Smooth muscle cell (in vitro differentiated cells): ENCODE data around the gene SMDT1. TPM values are rescaled to one million over a fixed set of nuclear protein-coding genes. Genes with fewer than 3 reads are reported as not detected.

Experiments
- DNase-seq: peaks from one replicate; lab custom pipeline; 2025; ENCODE audit not compliant: unreplicated experiment; lab: John Stamatoyannopoulos, UW
- H2AFZ ChIP-seq: fragments of 200-600 bp; sonication (generic); 2 replicates; pipeline ENCODE4 v1.6.0; 2016; ENCODE audit warnings: antibody characterized with exemption, low read depth, mild to moderate bottlenecking
- H3F3A ChIP-seq: fragments of 200-600 bp; sonication (generic); 2 replicates; pipeline ENCODE4 v1.6.0; 2017; ENCODE audit warnings: antibody characterized with exemption, low read depth
- H3K27ac ChIP-seq: fragments of 200-600 bp; sonication (generic); 2 replicates; pipeline ENCODE4 v1.5.1; 2016; ENCODE audit warnings: low read depth, mild to moderate bottlenecking
- H3K27me3 ChIP-seq: fragments of 200-600 bp; sonication (generic); 2 replicates; pipeline ENCODE4 v1.6.1; 2016; ENCODE audit warnings: low read depth, mild to moderate bottlenecking
- H3K36me3 ChIP-seq: fragments of 200-600 bp; sonication (generic); 2 replicates; pipeline ENCODE4 v1.5.1; 2016; ENCODE audit warnings: low read depth
- H3K4me1 ChIP-seq: fragments of 200-600 bp; sonication (generic); 2 replicates; pipeline ENCODE4 v1.5.1; 2016; ENCODE audit warnings: low read depth
- H3K4me2 ChIP-seq: fragments of 200-600 bp; sonication (generic); 2 replicates; pipeline ENCODE4 v1.6.0; 2016; ENCODE audit warnings: mild to moderate bottlenecking
- H3K4me3 ChIP-seq: fragments of 200-600 bp; sonication (generic); 2 replicates; pipeline ENCODE4 v1.5.1; 2016; ENCODE audit warnings: mild to moderate bottlenecking
- H3K79me2 ChIP-seq: fragments of 200-600 bp; sonication (generic); 2 replicates; pipeline ENCODE4 v1.6.0; 2016; ENCODE audit warnings: low read depth, mild to moderate bottlenecking
- H3K9ac ChIP-seq: fragments of 200-600 bp; sonication (generic); 2 replicates; pipeline ENCODE4 v1.6.0; 2016; ENCODE audit warnings: low read depth
- H3K9me3 ChIP-seq: fragments of 200-600 bp; sonication (generic); replicated peaks from 2 replicates; pipeline ENCODE4 v1.5.1; 2016; ENCODE audit warnings: low read depth
- H4K20me1 ChIP-seq: fragments of 200-600 bp; sonication (generic); 2 replicates; pipeline ENCODE4 v1.6.0; 2016; ENCODE audit warnings: low read depth
- WGBS: methylation state at CpG from one replicate; pipeline ENCODE4 v1.1.7; 2016; ENCODE audit warnings: low lambda C conversion rate; 5-methylcytosine and 5-hydroxymethylcytosine counted together
- polyA plus RNA-seq: library from polyadenylated mRNA; unstranded; fragments of >200 nt; fragmentation: Nextera tagmentation; extraction: Ambion mirVana; gene quantifications from 2 replicates; pipeline ENCODE4 v1.2.1, GENCODE V29; 2016
- total RNA-seq: library from RNA; depleted of rRNA; stranded (reverse); fragments of >200 nt; gene quantifications from 2 replicates; pipeline ENCODE4 v1.2.3, GENCODE V29; 2014
- TF ChIP-seq, protein P1 (sequence below): fragments of 200-600 bp; sonication (generic); IDR thresholded peaks from 2 replicates; pipeline ENCODE4 v1.5.1; 2017; ENCODE audit warnings: borderline replicate concordance, mild to moderate bottlenecking, antibody characterized with exemption; ENCODE audit not compliant: insufficient read depth, poor library complexity, severe bottlenecking

SMDT1 gene
- total and polyA plus RNA-seq, 2 experiments from 2014 or later: 4.4 to 57.9 TPM

DNA sequence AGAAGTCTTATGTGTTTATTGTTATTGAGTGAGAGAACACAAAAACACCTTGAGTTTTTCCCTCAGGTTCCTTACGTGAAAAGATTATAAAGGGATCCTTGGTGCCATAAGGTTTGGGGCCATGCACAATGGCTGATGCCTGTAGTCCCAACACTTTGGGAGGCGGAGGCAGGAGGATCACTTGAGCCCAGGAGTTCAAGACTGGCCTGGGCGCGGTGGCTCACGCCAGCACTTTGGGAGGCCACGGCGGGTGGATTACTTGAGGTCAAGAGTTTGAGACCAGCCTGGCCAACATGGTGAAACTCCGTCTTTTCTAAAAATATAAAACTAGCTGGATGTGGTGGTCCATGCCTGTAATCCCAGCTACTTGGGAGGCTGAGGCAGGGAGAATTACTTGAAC is 5.4 kb downstream of the SMDT1 start:
- H3K36me3 ChIP-seq: no peaks in the 10 kb centered on the region
- no peak for DNase-seq
- H3K4me1 ChIP-seq: peaks cover 9% of the 10 kb centered on the region
- TF ChIP-seq, protein P1, sequence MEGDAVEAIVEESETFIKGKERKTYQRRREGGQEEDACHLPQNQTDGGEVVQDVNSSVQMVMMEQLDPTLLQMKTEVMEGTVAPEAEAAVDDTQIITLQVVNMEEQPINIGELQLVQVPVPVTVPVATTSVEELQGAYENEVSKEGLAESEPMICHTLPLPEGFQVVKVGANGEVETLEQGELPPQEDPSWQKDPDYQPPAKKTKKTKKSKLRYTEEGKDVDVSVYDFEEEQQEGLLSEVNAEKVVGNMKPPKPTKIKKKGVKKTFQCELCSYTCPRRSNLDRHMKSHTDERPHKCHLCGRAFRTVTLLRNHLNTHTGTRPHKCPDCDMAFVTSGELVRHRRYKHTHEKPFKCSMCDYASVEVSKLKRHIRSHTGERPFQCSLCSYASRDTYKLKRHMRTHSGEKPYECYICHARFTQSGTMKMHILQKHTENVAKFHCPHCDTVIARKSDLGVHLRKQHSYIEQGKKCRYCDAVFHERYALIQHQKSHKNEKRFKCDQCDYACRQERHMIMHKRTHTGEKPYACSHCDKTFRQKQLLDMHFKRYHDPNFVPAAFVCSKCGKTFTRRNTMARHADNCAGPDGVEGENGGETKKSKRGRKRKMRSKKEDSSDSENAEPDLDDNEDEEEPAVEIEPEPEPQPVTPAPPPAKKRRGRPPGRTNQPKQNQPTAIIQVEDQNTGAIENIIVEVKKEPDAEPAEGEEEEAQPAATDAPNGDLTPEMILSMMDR: no peak
- H3K27ac ChIP-seq: no peak overlapping the region
- no peaks in the 10 kb centered on the region for H3K9me3 ChIP-seq
- H3F3A ChIP-seq: peaks cover 13% of the 10 kb centered on the region
- peaks cover 46% of the 10 kb centered on the region for H3K79me2 ChIP-seq
- H3K4me3 ChIP-seq: no peak overlapping the region
- WGBS: over 99% methylated on average over 8 of the region's 8 CpGs
- H3K9ac ChIP-seq: no peak overlapping the region
- H3K27me3 ChIP-seq: no peaks in the 10 kb centered on the region
- H3K4me2 ChIP-seq: no peak overlapping the region
- peaks cover 17% of the 10 kb centered on the region for H4K20me1 ChIP-seq
- no peak overlapping the region for H2AFZ ChIP-seq

DNA sequence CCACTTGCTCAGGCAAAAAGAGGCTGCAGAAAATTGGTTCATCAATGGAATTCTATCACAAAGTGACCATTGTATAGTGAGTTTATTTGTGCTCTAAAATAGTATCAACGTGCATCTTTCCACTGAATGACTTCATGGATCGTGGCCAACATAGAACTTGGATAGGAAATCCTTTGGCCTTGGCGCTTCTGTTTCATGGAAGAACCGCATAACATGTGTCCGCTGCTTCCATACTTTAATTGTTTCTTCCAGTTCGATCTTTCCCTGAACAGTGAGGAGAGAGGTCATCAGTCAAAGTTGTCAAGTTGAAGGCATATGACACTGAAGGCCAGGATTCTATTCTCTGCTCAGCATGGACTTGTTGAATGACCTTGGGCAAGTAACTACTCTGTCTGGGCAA is 6.6 kb downstream of the SMDT1 start:
- Histone ChIP-seq H3K79me2 (peaks cover 49% of the 10 kb centered on the region), H3K9ac (no peak overlapping the region), H4K20me1 (peaks cover 17% of the 10 kb centered on the region), H3F3A (peaks cover 6% of the 10 kb centered on the region), H2AFZ (no peak overlapping the region), H3K4me3 (no peak overlapping the region), H3K9me3 (no peaks in the 10 kb centered on the region), H3K36me3 (no peaks in the 10 kb centered on the region), H3K4me1 (peaks cover 5% of the 10 kb centered on the region), H3K27me3 (no peaks in the 10 kb centered on the region), H3K27ac (no peak overlapping the region), H3K4me2 (no peak overlapping the region)
- DNase-seq: no peak
- WGBS: 96% methylated on average over 6 of the region's 6 CpGs
- TF ChIP-seq, protein P1: no peak

DNA sequence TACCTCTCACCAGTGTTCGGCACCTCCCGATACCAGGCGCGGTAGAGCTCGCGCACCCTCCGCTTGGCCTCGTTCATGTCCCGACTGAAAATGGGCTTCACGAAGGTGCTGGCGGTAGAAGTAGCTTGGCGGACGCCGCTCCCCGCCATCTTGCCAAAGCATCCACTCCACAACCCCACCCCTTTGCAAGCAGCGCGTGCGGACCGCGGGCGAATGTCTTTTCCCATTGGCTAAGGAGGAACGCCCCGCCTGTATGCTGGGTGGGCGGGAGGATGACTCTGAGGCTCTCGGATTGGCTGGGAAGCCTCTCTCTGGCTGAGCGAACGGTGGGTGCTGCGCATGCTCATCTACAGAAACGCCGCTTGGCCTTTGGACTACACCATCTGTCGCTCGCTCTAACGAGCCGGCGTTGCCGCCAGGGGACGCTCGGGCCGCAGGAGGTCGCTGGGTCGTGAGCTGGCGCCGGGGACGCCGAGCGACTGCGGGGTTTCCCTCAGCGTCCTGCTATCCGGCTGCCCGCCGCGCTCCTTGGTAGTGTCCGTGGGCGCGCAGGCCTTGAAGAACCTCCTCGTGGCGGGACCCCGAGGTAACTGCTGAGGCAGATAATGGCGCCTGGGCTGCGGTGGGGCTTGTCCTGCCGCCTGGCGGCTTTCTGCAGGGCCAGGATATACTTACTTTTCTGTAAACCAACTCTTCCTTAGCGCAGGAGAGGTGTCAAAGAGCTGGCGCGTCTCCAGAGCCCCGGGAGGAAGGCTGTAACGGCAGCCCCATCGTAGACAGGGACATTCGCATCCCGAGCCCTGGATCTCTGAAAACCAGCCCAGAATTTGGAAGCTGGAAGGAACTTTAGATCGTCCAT is 11.3 kb downstream of the SMDT1 start, which contains the start of gene NDUFA6:
Gene NDUFA6, minus strand, starts transcription at position 177 of the 859 bp plus-strand sequence. Its CDS starts 28 bp downstream, at position 149.
- H4K20me1 ChIP-seq: peaks cover 17% of the 10 kb centered on the region
- H3K9ac ChIP-seq: peak within 1 kb of the TSS; percentile 96
- no peaks in the 10 kb centered on the region for H3K36me3 ChIP-seq
- no peaks in the 10 kb centered on the region for H3K27me3 ChIP-seq
- peak within 1 kb of the TSS; percentile 95 for H3K27ac ChIP-seq
- peaks cover 30% of the 10 kb centered on the region for H3K79me2 ChIP-seq
- peaks cover 11% of the 10 kb centered on the region for H3K4me1 ChIP-seq
- H2AFZ ChIP-seq: peak within 1 kb of the TSS; percentile 96
- peak; percentile 91 for DNase-seq
- TF ChIP-seq, protein P1: peak; percentile 76
- H3K4me2 ChIP-seq: peak within 1 kb of the TSS; percentile 93
- H3K9me3 ChIP-seq: no peaks in the 10 kb centered on the region
- under 1% methylated on average over 71 of the region's 71 CpGs for WGBS
- peaks cover 11% of the 10 kb centered on the region for H3F3A ChIP-seq
- peak within 1 kb of the TSS; percentile 77 for H3K4me3 ChIP-seq
